Stomach (tissue), 4 donors: ENCODE measurements around the gene POLE3.

Experiments
- CTCF ChIP-seq, 7 experiments: fragments of 450-650 bp in 4 of 7; fragments of 200-600 bp in 3 of 7; sonication (generic) in 3 of 7; IDR thresholded peaks; one replicate each; pipeline ENCODE4 v1.5.1; 2016 to 2019; ENCODE audit warnings: antibody characterized with exemption in 7 of 7, control low read depth in 2 of 7, mild to moderate bottlenecking in 1 of 7
- POLR2A ChIP-seq, 4 donors: fragments of 450-650 bp; IDR thresholded peaks; one replicate each; pipeline ENCODE4 v1.6.1; 2016; ENCODE audit warnings: antibody characterized with exemption in 4 of 4, control low read depth in 2 of 4, mild to moderate bottlenecking in 1 of 4, moderate library complexity in 1 of 4
- POLR2AphosphoS5 ChIP-seq, 3 donors: sonication (generic); formaldehyde crosslinking; IDR thresholded peaks; one replicate each; pipeline ENCODE4 v1.6.1; 2016; ENCODE audit warnings: antibody characterized with exemption in 3 of 3

GRCh38 chr9:113387560-113388230 is 22.8 kb downstream of the POLE3 start:
- TF ChIP-seq CTCF (IDR thresholded peaks at IDR 0.05) (no peak), POLR2A (IDR thresholded peaks at IDR 0.05) (no peak), POLR2AphosphoS5 (IDR thresholded peaks at IDR 0.05) (no peak)
